HG03571 (cell line): Measurements from ENCODE around the gene AXL.

Experiments
- ATAC-seq: cut with Tn5 transposase; IDR thresholded peaks from one replicate; pipeline ENCODE4 v1.9.1; 2021; ENCODE audit not compliant: unreplicated experiment

The AXL gene

GRCh38 chr19:41233748-41234240 is 14.8 kb downstream of the AXL start:
- ATAC-seq: no peak

- no peak for ATAC-seq
Measured at GRCh38 chr19:41234512-41235168, 15.6 kb downstream of the AXL start.

GRCh38 chr19:41235480-41235879 is 16.5 kb downstream of the AXL start:
- no peak for ATAC-seq

GRCh38 chr19:41238244-41238643 is 19.2 kb downstream of the AXL start:
- no peak for ATAC-seq

- ATAC-seq: no peak
Measured at GRCh38 chr19:41239363-41239762, 20.3 kb downstream of the AXL start.

GRCh38 chr19:41239961-41240574 is 21.0 kb downstream of the AXL start:
- ATAC-seq: no peak

- no peak for ATAC-seq
Measured at GRCh38 chr19:41241859-41242258, 22.8 kb downstream of the AXL start.

GRCh38 chr19:41244117-41244516 is 25.1 kb downstream of the AXL start:
- ATAC-seq: no peak

- no peak for ATAC-seq
Measured at GRCh38 chr19:41245843-41246242, 26.8 kb downstream of the AXL start.

- ATAC-seq: no peak
Measured at GRCh38 chr19:41248895-41249294, 29.9 kb downstream of the AXL start.

- ATAC-seq: no peak
Measured at GRCh38 chr19:41249707-41250423, 30.8 kb downstream of the AXL start.

- no peak for ATAC-seq
Measured at GRCh38 chr19:41253660-41254059, 34.6 kb downstream of the AXL start.

- ATAC-seq: no peak
Measured at GRCh38 chr19:41255171-41255570, 36.1 kb downstream of the AXL start.

- no peak for ATAC-seq
Measured at GRCh38 chr19:41261474-41262190, 42.6 kb downstream of the AXL start.

- ATAC-seq: peak; percentile 10
Measured at GRCh38 chr19:41263042-41263849, 44.2 kb downstream of the AXL start.

GRCh38 chr19:41263850-41264580 is 45.0 kb downstream of the AXL start, which contains the start of gene HNRNPUL1:
Gene HNRNPUL1 (plus strand): TSS chr19:41264372. CDS start chr19:41264504, 132 bp downstream.
- ATAC-seq: peak; percentile 65

GRCh38 chr19:41264581-41265394 is 45.8 kb downstream of the AXL start:
- ATAC-seq: no peak

GRCh38 chr19:41265395-41266153 is 46.6 kb downstream of the AXL start:
- no peak for ATAC-seq
